ENCODE data around the gene EGFL7.

EGFL7 gene

DNA sequence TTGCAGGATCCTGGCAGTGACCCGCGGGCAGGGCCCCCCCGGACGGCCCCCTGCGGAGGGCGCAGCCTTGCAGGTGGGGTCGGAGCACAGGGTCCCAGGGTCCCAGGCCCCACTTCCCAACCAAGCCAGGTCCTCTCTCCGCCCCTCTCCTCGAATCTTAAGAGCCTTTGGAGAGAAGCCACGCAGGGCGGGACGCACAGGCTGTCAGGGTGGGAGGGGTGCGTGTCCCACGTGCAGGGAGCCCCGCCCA lies 18.4 kb upstream of the EGFL7 start:
- DNase-seq (ENCODE audit: low read depth in 2 of 2), result no peak

- peak; percentile 66 to 67 for DNase-seq (ENCODE audit: low read depth in 2 of 2)
Measured at GRCh38 chr9:136644593-136645351, 17.9 kb upstream of the EGFL7 start.

DNA sequence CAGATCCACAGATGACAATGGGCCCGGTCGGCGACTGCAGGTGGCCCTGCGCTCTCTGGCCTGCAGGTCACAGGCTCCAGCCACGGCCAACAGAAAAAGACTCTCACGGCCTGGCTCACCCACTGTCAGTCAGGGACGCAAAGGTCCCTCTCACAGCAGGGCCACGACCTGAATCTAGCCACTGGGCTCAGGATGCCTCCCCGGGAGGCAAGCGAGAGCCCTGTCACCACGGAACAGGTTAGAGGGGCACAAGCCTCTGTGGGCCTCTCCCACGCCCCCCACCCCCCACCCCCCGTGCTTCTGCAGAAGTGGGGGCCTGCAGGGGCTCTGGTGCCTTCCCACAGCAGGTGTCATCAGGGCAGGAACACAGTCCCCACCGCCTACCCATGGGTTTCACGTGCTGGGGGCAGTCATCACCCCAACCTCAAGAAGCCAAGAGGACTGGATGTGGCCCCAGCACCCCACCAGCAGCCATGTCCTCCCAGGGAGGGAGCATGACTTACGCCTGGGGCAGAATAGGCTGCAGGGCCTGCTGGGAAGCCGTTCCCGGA lies 17.3 kb upstream of the EGFL7 start:
- no peak for DNase-seq (ENCODE audit: low read depth in 2 of 2)

DNA sequence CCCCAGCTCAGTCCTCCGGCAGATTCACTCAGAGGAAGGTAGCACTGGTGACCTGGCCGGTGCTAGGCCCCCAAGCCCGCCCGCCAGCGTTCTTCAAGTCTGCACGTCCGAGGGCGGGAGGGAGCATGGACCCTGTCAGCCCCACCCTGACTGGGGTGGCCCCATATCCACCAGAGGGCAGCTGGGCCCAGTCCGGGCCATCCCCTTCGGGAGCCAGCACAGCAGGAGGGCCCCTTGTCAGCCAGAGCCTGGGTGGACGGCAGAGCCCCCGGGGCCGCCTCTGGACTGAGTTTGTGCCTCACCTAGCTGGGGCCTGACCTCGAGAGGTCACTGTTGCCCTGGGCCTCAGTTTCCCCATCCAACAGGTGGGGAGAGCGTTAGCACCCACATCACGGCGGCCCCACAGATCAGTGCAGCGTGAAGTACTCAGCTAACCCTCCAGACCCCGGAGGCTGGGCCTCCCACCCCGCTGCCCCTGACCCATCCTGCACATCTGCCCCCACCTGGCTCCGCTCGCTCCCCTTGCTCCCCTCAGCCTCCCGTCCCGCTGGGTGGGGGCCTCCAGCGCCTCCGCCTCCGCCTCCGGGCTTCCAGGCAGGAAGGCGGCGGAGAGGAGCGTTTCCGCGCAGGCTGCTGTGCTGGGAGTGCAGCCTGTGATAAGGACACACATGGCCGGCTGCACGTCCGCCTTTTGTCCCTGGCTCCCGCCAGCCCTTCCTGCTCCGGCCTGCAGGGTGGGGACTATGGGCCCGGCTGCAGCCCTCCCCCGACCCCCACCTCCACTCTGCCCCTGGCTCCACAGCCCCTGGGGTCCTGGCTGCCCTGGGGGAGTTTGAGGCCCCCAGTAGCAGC lies 16.6 kb upstream of the EGFL7 start:
- DNase-seq (ENCODE audit: low read depth in 2 of 2), result no peak

DNA sequence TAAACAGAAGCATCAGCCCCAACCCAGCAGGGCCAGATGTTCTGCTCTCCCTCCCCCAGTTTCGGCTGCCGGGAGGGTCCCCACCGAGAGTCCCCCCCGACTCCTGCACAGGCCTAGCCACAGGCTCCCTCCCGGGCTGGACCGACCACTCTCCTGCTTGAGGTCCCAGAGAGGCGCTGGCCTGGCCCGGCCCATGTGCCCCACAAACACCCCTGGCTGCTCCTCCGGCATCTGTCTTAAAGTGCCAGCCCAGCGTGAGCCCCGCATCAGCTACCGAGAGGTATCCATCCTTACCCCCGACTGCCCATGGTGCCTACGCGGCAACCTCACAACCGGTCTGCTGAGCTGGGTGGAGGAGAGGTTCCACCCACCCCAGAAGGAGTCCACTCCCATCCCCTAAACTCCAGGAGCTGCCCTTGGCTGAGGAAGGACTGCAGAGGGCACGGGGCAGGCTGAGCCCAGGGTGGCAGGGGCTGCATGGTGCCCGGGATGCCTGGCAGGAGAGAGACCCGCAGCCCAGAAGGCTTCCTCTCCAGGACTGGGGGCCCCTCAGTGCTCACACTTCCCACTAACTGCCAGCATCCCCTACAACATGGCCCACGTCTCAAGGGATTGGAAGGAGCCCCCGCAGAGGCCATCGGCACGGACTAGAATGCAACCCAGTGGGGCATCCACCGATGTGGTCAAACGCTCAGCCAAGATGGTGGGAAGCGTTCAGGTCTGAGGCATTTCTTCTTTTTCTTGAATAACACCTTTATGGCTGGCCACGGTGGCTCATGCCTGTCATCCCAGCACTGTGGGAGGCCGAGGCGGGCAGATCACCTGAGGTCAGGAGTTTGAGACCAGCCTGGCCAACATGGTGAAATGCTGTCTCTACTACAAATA lies 15.6 kb upstream of the EGFL7 start:
- DNase-seq (ENCODE audit: low read depth in 2 of 2), result no peak

DNA sequence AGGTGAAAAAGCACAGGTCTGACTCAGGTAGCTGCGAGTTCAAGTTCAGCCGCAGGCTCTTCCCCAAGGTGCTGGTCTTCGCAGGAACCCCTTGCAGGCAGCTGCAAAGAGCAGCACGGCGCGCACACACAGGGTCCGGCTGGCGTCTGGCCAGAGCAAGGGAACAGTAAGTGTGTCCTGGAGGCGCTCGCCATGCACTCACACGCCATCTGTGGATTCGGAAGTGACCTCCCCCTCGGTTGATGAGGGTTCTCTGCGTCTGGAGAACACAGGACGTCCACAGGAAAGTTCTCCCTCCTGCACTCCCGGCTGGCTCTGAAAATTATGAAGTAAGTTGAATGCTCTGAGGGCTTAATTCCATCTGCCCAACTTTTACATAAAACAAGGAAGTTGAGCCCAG lies 14.0 kb upstream of the EGFL7 start:
- DNase-seq (ENCODE audit: low read depth in 2 of 2), result no peak

- no peak for DNase-seq (ENCODE audit: low read depth in 2 of 2)
Measured at GRCh38 chr9:136650021-136650420, 12.7 kb upstream of the EGFL7 start.

GRCh38 chr9:136650648-136651047 lies 12.1 kb upstream of the EGFL7 start:
- no peak for DNase-seq (ENCODE audit: low read depth in 2 of 2)

GRCh38 chr9:136651860-136652259 lies 10.9 kb upstream of the EGFL7 start:
- no peak for DNase-seq (ENCODE audit: low read depth in 2 of 2)

DNA sequence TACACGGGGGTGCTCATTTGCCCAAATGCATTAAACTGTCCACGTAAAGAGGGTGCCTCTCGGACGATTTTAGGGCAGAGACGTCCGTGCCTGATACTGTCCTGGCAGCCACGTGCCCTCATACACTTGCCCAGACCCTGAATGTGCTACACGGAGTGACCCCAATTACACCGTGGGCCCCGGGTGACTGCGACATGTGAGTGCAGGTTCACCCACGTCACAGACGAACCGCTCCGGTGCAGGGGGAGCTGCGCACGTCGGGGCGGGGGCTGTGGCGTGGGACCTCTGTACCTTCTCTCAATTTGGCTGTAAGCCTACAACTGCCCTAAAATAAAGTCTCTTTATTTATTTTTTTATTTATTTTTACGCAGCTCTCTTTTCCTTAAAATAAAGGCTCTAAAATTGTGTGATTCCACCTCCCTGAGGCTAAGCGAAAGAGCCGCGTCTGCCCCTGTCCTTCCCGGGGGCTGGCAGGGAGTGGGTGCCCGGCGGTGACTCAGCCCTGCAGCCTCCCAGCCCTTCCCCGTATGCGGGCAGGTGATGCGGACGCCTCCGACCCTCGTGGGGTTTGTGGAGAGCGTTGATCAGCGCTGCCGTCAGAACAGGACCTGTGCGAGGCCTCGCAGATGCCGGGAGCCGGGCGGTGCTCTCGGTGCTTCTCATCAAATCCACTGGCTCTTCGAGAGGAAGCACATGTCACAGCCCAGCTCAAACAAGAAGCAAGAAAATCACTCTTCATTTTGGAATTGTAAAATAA lies 9.2 kb upstream of the EGFL7 start:
- no peak for DNase-seq (ENCODE audit: low read depth in 2 of 2)

GRCh38 chr9:136654820-136655535 lies 7.7 kb upstream of the EGFL7 start:
- no peak for DNase-seq (ENCODE audit: low read depth in 2 of 2)

DNA sequence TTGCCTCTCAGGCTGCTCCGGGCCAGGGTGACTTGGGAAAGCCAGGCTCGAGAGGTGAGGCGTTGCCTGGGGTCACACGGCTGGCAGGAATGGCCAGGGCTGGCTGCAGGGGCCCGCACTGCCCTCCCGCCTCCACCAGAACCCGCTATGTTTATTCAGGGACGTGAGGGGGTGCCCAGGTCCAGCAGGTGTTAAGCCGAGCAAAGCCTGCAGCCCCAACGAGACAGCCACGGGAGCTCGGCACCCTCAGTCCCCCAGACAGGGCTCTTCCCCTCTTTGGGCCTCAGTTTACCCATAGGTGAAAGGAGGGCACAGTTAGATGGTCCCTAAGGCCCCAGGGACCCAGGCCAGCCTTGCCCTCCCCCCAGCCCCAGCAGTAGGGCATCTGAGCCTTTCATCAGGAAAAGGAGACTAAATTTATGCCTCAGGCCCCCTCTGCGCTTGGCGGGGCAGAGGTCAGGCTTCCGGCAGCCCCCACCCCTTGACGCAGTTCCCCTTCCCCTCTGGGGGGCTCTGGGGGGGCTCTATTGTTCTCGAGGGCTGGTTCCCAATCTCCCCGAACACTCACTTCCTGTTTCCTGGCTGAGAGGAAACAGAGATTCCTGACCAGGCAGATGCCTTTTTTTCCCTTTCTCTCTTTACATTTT lies 7.1 kb upstream of the EGFL7 start:
- DNase-seq (ENCODE audit: low read depth in 2 of 2), result no peak

DNA sequence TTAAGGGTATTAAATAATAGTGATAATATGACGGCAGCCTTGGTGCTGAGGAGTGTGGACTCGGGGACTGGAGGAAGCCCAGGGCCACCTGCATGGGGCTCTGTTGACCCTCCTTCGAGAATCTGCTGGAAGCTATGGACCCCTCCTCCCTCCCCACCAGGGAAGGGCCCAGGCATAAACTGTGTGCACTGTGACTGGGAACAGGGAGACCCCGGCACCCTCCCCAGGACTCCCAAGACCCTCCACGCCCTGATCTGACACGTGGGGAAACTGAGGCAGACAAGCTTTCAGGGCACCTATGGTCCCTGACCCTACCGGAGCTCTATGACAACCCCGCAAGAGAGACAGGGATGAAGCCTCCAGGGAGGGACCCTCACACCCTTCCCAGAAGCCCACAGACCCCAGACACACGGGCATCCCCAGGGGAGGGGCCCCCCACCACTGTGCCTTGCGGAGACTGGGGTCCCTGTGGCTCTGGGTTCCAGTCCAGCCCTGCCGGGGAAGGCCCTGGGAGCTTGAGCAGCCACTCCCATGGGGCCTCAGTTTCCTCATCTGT lies 6.5 kb upstream of the EGFL7 start:
- no peak for DNase-seq (ENCODE audit: low read depth in 2 of 2)

- no peak for DNase-seq (ENCODE audit: low read depth in 2 of 2)
Measured at GRCh38 chr9:136656795-136657611, 5.7 kb upstream of the EGFL7 start.

GRCh38 chr9:136657974-136658848 lies 4.5 kb upstream of the EGFL7 start:
- no peak for DNase-seq (ENCODE audit: low read depth in 2 of 2)

GRCh38 chr9:136658849-136659535 lies 3.7 kb upstream of the EGFL7 start:
- no peak for DNase-seq (ENCODE audit: low read depth in 2 of 2)
